HG02981 (cell line): ENCODE measurements around the gene UGGT2.
"Not testable (repeated sequence)": the region's sequence is repeated elsewhere in the genome, so short reads cannot be mapped to it uniquely, and the experiment has no call there.

Experiments used
- ATAC-seq: cut with Tn5 transposase; IDR thresholded peaks from one replicate; pipeline ENCODE4 v1.9.1; 2021; ENCODE audit warnings: mild to moderate bottlenecking, moderate library complexity; ENCODE audit not compliant: unreplicated experiment

The UGGT2 gene

GRCh38 chr13:95800436-95800835 lies 252.8 kb downstream of the UGGT2 start:
- no peak for ATAC-seq

GRCh38 chr13:95797016-95797415 lies 256.2 kb downstream of the UGGT2 start:
- ATAC-seq, result no peak

GRCh38 chr13:95793781-95794180 lies 259.4 kb downstream of the UGGT2 start:
- ATAC-seq, result no peak

- no peak for ATAC-seq
These were observed 260.1 kb downstream of the UGGT2 start for GRCh38 chr13:95793018-95793555.

- no peak for ATAC-seq
These were observed 262.0 kb downstream of the UGGT2 start for GRCh38 chr13:95791084-95791722.

- ATAC-seq, result not testable (repeated sequence)
These were observed 263.9 kb downstream of the UGGT2 start for GRCh38 chr13:95789315-95789714.

- no peak for ATAC-seq
These were observed 265.1 kb downstream of the UGGT2 start for GRCh38 chr13:95788100-95788463.

- ATAC-seq, result no peak
These were observed 265.7 kb downstream of the UGGT2 start for GRCh38 chr13:95787356-95788099.

- no peak for ATAC-seq
These were observed 268.3 kb downstream of the UGGT2 start for GRCh38 chr13:95784900-95785290.

- ATAC-seq, result no peak
These were observed 268.9 kb downstream of the UGGT2 start for GRCh38 chr13:95784161-95784899.

GRCh38 chr13:95783747-95784146 lies 269.5 kb downstream of the UGGT2 start:
- ATAC-seq, result no peak

GRCh38 chr13:95781940-95782339 lies 271.3 kb downstream of the UGGT2 start:
- not testable (repeated sequence) for ATAC-seq

- ATAC-seq, result no peak
These were observed 272.2 kb downstream of the UGGT2 start for GRCh38 chr13:95781016-95781415.

- no peak for ATAC-seq
These were observed 273.7 kb downstream of the UGGT2 start for GRCh38 chr13:95779522-95779921.

GRCh38 chr13:95771905-95772304 lies 281.3 kb downstream of the UGGT2 start:
- no peak for ATAC-seq

GRCh38 chr13:95763601-95764000 lies 289.6 kb downstream of the UGGT2 start:
- ATAC-seq, result no peak

GRCh38 chr13:95762626-95763025 lies 290.6 kb downstream of the UGGT2 start:
- not testable (repeated sequence) for ATAC-seq

- ATAC-seq, result no peak
These were observed 297.1 kb downstream of the UGGT2 start for GRCh38 chr13:95756072-95756471.

- ATAC-seq, result no peak
These were observed 299.1 kb downstream of the UGGT2 start for GRCh38 chr13:95754069-95754468.

- ATAC-seq, result no peak
These were observed 300.5 kb downstream of the UGGT2 start for GRCh38 chr13:95752677-95753076.
